ENCODE data around the gene ARPC4. TPM values are rescaled to one million over a fixed set of nuclear protein-coding genes. Genes with fewer than 3 reads are reported as not detected.

ARPC4 gene
- total and polyA plus RNA-seq, 10 of the 15 experiments (the other 5 are each of a cell fraction or from before 2014, with no cell fraction given) = 42.0 to 354 (median 268) TPM

DNA sequence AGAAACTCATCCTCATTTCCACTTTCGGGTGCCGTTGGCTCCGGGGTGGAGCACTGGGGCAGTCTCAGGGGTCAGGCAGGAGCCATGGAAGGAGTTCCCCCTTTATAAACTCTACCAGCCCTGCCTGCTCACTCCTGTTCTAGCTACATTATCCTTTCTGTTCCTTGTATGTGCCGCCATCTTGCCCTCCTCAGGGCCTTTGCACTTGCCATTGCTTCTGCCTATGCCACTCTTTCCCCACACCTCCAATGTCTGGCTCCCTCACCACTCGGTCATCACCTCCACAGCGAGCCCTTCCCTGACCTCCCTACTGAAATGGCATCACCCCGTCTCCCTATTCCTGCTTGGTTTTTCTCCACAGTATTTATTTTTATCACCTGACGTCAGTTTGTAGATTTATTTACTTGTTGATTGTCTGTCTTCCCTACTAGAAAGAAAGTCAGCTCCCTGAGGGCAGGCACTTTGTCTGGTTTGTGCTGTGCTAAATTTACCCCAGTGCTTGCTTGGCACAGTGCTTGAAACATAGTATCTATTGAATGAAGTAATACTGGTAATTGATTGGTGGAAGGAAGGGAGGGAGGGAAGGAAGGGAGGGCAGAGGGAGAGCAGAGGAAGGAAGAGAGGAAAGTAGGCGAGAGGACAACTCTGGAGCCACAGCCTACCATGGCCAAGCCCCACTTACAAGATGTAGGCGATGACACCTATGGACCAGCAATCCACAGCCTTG is 31.9 kb upstream of the ARPC4 start:
- POLR2A ChIA-PET = no interaction called here
- no peak overlapping the region for H3K4me3 ChIP-seq
- FAIRE-seq (no peak), ATAC-seq (no peak), DNase-seq (ENCODE audit: low read depth, low spot score) (no peak)
- BruUV-seq (replicated peaks) = no TSS peak
- H3K79me2 ChIP-seq (ENCODE audit: control insufficient read depth, insufficient read depth, low read length) = no peaks in the 10 kb centered on the region
- WGBS (ENCODE audit: insufficient coverage, insufficient replicate concordance, low lambda C conversion rate, missing lambda C conversion rate) = 91% methylated on average over 10 of the region's 10 CpGs
- SMC1A ChIA-PET (ENCODE audit: uncharacterized antibody, unreplicated experiment) = no interaction called here
- H3K4me1 ChIP-seq (ENCODE audit: control insufficient read depth, insufficient read depth, low read length) = no peaks in the 10 kb centered on the region
- RAD21 ChIA-PET (ENCODE audit: unreplicated experiment) = no interaction called here
- TF ChIP-seq RFX5 (IDR thresholded peaks at IDR 0.05; ENCODE audit: low read depth, low read length) = no peak
- TF ChIP-seq CEBPZ (IDR thresholded peaks at IDR 0.05; ENCODE audit: low read depth, low read length) = no peak
- TF ChIP-seq MEF2B (IDR thresholded peaks at IDR 0.05; ENCODE audit: partially characterized antibody, poor library complexity, severe bottlenecking) = no peak
- TF ChIP-seq ESRRA (IDR thresholded peaks at IDR 0.05; ENCODE audit: low read length) = no peak
- no peak for TF ChIP-seq ETV6 (conservative IDR thresholded peaks at IDR 0.05 in 1 of 2, IDR thresholded peaks at IDR 0.05 in 1 of 2; ENCODE audit: borderline replicate concordance in 1 of 2, low read depth in 1 of 2)
- TF ChIP-seq IKZF2 (IDR thresholded peaks at IDR 0.05) = no peak
- no peak overlapping the region for H2AFZ ChIP-seq (ENCODE audit: control insufficient read depth, low read depth, low read length)
- in situ Hi-C loops (cut with MboI) = no loop called here
- no peak overlapping the region for H3K9ac ChIP-seq (ENCODE audit: control insufficient read depth, insufficient read depth, low read length)
- H3K27ac ChIP-seq (ENCODE audit: control insufficient read depth, insufficient read depth) = no peak overlapping the region
- H4K20me1 ChIP-seq (ENCODE audit: control insufficient read depth, insufficient read depth) = no peaks in the 10 kb centered on the region
- H3K9me3 ChIP-seq (replicated peaks; ENCODE audit: control insufficient read depth, insufficient read depth, low read length) = no peaks in the 10 kb centered on the region
- H3K36me3 ChIP-seq (ENCODE audit: control insufficient read depth in 2 of 2, insufficient read depth in 2 of 2, low read length in 1 of 2) = peaks cover 0 to 2% of the 10 kb centered on the region in 2 experiments; a peak in 3 of 4 replicates
- H3K27me3 ChIP-seq (replicated peaks in 1 of 2; ENCODE audit: control insufficient read depth in 2 of 2, insufficient read depth in 2 of 2, low read length in 1 of 2) = no peaks in the 10 kb centered on the region
- CTCF ChIA-PET = no interaction called here
- intact Hi-C loops (cut with micrococcal nuclease; ENCODE audit: unreplicated experiment) = no loop called here
- H3K4me2 ChIP-seq (ENCODE audit: control insufficient read depth, insufficient read depth) = no peak overlapping the region
